K562 (cell line): ENCODE data around the gene RNU6-7. TPM values are rescaled to one million over a fixed set of nuclear protein-coding genes. Genes with fewer than 3 reads are reported as not detected.

Experiments used
- ATAC-seq: fragments of 200-7000 bp; cut with Tn5 transposase; 3 replicates; pipeline ENCODE4 v1.9.1; 2020; ENCODE audit warnings: moderate library complexity
- BruUV-seq: library from RNA; stranded (reverse); fragments of 400-500 nt; replicated peaks from 2 replicates; lab custom pipeline; 2021; lab: Mats Ljungman, UMichigan
- CTCF ChIA-PET: fragments of 300-600 bp; formaldehyde crosslinking; extraction: SDS; loops from one replicate; lab custom pipeline; 2021; ENCODE audit warnings: low intra/inter-chr PET ratio; lab: Yijun Ruan, JAX
- POLR2A ChIA-PET: fragments of 300-600, 350-650 bp; sonication (Branson Sonifier 250); formaldehyde crosslinking; extraction: SDS; loops from one replicate; lab custom pipeline; 2021; ENCODE audit warnings: antibody characterized with exemption, inconsistent platforms; lab: Yijun Ruan, JAX
- DNase-seq, 4 experiments: peaks; one replicate each; pipeline versions ENCODE4 v3.0.0 to v3.0.0-alpha.2; 2011 to 2018; ENCODE audit warnings: low spot score in 3 of 4, mixed read lengths in 3 of 4; ENCODE audit errors: extremely low read depth in 1 of 4
- FAIRE-seq: peaks from 2 replicates; lab custom pipeline; 2011; peaks lifted over from hg19 to GRCh38; lab: Jason Lieb, UNC
- H2AFZ ChIP-seq: 2 replicates; pipeline ENCODE4 v1.6.0; 2011; ENCODE audit warnings: low read depth, low read length, control low read depth, inconsistent platforms
- H3K27ac ChIP-seq: fragments of 200-600 bp; 3 replicates; pipeline ENCODE4 v1.8.0; 2011; ENCODE audit warnings: low read depth, mild to moderate bottlenecking, control low read depth, inconsistent platforms, low read length, moderate library complexity, mixed read lengths; ENCODE audit errors: extremely low read depth
- H3K27me3 ChIP-seq, 2 experiments: fragments of 300-600 bp in 1 of 2; 2 replicates in 1 of 2; 3 replicates in 1 of 2; pipeline versions ENCODE4 v1.6.0 to v1.8.0; 2011; ENCODE audit warnings: inconsistent platforms in 2 of 2, low read length in 2 of 2, mild to moderate bottlenecking in 1 of 2, mixed read lengths in 1 of 2, moderate library complexity in 1 of 2; ENCODE audit not compliant: control insufficient read depth in 2 of 2, insufficient read depth in 2 of 2
- H3K36me3 ChIP-seq: fragments of 300-600 bp; 3 replicates; pipeline ENCODE4 v1.8.0; 2011; ENCODE audit warnings: mild to moderate bottlenecking, low read length, inconsistent platforms; ENCODE audit not compliant: control insufficient read depth, insufficient read depth
- H3K4me1 ChIP-seq, 2 experiments: fragments of 200-600 bp in 1 of 2; replicated peaks in 1 of 2; 2 replicates in 1 of 2; 3 replicates in 1 of 2; pipeline versions ENCODE4 v1.5.1 to v1.8.0; 2011; ENCODE audit warnings: inconsistent platforms in 2 of 2, low read length in 2 of 2, mild to moderate bottlenecking in 1 of 2, mixed read lengths in 1 of 2, moderate library complexity in 1 of 2; ENCODE audit not compliant: control insufficient read depth in 2 of 2, insufficient read depth in 2 of 2
- H3K4me2 ChIP-seq: 2 replicates; pipeline ENCODE4 v1.6.1; 2011; ENCODE audit warnings: low read length, control low read depth, inconsistent platforms, mixed read lengths; ENCODE audit not compliant: insufficient read depth
- H3K4me3 ChIP-seq: fragments of 200-600 bp; sonication (generic), shearing (Covaris generic); 2 replicates; pipeline ENCODE4 v1.5.1; 2016; ENCODE audit warnings: control low read depth, inconsistent platforms
- H3K79me2 ChIP-seq: fragments of 200-600 bp; 3 replicates; pipeline ENCODE4 v1.8.0; 2011; ENCODE audit warnings: low read length, inconsistent platforms; ENCODE audit not compliant: control insufficient read depth, insufficient read depth
- H3K9ac ChIP-seq, 2 experiments: 2 replicates each; pipeline versions ENCODE4 v1.6.0 to v1.6.1; 2011; ENCODE audit warnings: low read depth in 2 of 2, low read length in 2 of 2, control low read depth in 1 of 2, inconsistent platforms in 1 of 2, mild to moderate bottlenecking in 1 of 2, mixed read lengths in 1 of 2; ENCODE audit not compliant: insufficient read depth in 1 of 2
- H3K9me1 ChIP-seq: one replicate; pipeline ENCODE4 v1.6.0; 2011; ENCODE audit warnings: inconsistent platforms, mild to moderate bottlenecking, low read length, moderate library complexity; ENCODE audit not compliant: control insufficient read depth, insufficient read depth
- H3K9me3 ChIP-seq: replicated peaks from 2 replicates; pipeline ENCODE4 v1.5.1; 2011; ENCODE audit warnings: low read depth, low read length, inconsistent platforms; ENCODE audit not compliant: control insufficient read depth, insufficient read depth
- H4K20me1 ChIP-seq: replicated peaks from 2 replicates; pipeline ENCODE4 v1.6.1; 2011; ENCODE audit warnings: low read length, inconsistent platforms, mixed read lengths; ENCODE audit not compliant: control insufficient read depth, insufficient read depth
- ARID2 ChIP-seq: fragments of 450-650 bp; IDR thresholded peaks from 2 replicates; pipeline ENCODE4 v1.6.1; 2017; ENCODE audit warnings: antibody characterized with exemption, mild to moderate bottlenecking
- FIP1L1 ChIP-seq: fragments of 200-400 bp; formaldehyde crosslinking; IDR thresholded peaks from 2 replicates; pipeline ENCODE4 v1.6.1; 2018; ENCODE audit warnings: mild to moderate bottlenecking, low read depth, low read length; ENCODE audit not compliant: poor library complexity, severe bottlenecking
- HMBOX1 ChIP-seq: sonication (generic); IDR thresholded peaks from 2 replicates; pipeline ENCODE4 v1.6.1; 2016
- HSF4 ChIP-seq: fragments of 250-450 bp; sonication (Bioruptor Pico); IDR thresholded peaks from 2 replicates; pipeline ENCODE4 v2.1.2; 2022; ENCODE audit warnings: mild to moderate bottlenecking, moderate library complexity, borderline replicate concordance
- PML ChIP-seq: IDR thresholded peaks from 2 replicates; pipeline ENCODE4 v1.6.1; 2012; ENCODE audit warnings: low read length, inconsistent platforms
- STAG1 ChIP-seq: sonication (generic); formaldehyde crosslinking; IDR thresholded peaks from 2 replicates; pipeline ENCODE4 v1.5.0; 2020; ENCODE audit warnings: missing genetic modification reagents, borderline replicate concordance
- TBP ChIP-seq: optimal IDR thresholded peaks from 2 replicates; pipeline ENCODE3; 2011; ENCODE audit warnings: low read depth, low read length, improper control_type of control experiment
- YBX1 ChIP-seq: fragments of 450-650 bp; IDR thresholded peaks from 2 replicates; pipeline ENCODE4 v1.7.1; 2016; ENCODE audit warnings: mild to moderate bottlenecking
- ZC3H8 ChIP-seq: fragments of 450-650 bp; IDR thresholded peaks from 2 replicates; pipeline ENCODE4 v1.6.1; 2017
- ZFP1 ChIP-seq: fragments of 450-650 bp; formaldehyde crosslinking; IDR thresholded peaks from 2 replicates; pipeline ENCODE4 v1.4.0; 2020; ENCODE audit warnings: mild to moderate bottlenecking, mixed read lengths
- ZNF217 ChIP-seq: sonication (generic); formaldehyde crosslinking; IDR thresholded peaks from 2 replicates; pipeline ENCODE4 v1.8.0; 2022; ENCODE audit warnings: mild to moderate bottlenecking, missing genetic modification reagents
- ZNF311 ChIP-seq: fragments of 250-450 bp; sonication (Bioruptor Pico); IDR thresholded peaks from 2 replicates; pipeline ENCODE4 v1.4.0; 2020; ENCODE audit warnings: mild to moderate bottlenecking, moderate library complexity
- ZNF408 ChIP-seq: fragments of 250-450 bp; sonication (Bioruptor Pico); IDR thresholded peaks from 2 replicates; pipeline ENCODE4 v1.4.0; 2020; ENCODE audit warnings: low read depth, mild to moderate bottlenecking, moderate library complexity
- WGBS: fragments of 100-300 bp; shearing (Covaris generic); methylation state at CpG from one replicate; pipeline ENCODE4 v1.1.6; 2016; ENCODE audit warnings: low coverage, mixed read lengths; ENCODE audit not compliant: insufficient coverage; ENCODE audit errors: missing lambda C conversion rate; 5-methylcytosine and 5-hydroxymethylcytosine counted together
- in situ Hi-C: fragments of 300-500 bp; cut with MboI; formaldehyde crosslinking; loops from 4 replicates; pipeline ENCODE4 v1.15.0; 2018; ENCODE audit warnings: inconsistent platforms, mixed read lengths
- intact Hi-C: fragments of 100-400 bp; cut with micrococcal nuclease; formaldehyde crosslinking; loops from 2 replicates; pipeline ENCODE4 v1.14.2; 2022
- polyA plus RNA-seq, 8 experiments: library from polyadenylated mRNA; depleted of rRNA in 4 of 8; stranded (reverse) in 5 of 8; unstranded in 3 of 8; fragments of >200 nt; fragmentation: Nextera tagmentation in 2 of 8; fragmentation: Illumina TruSeq in 1 of 8; extraction: Ambion mirVana in 2 of 8; extraction: Trizol in 1 of 8; gene quantifications; 2 replicates each; pipeline versions ENCODE4 v1.2.1 to v1.2.3, GENCODE V29; 2011 to 2014; ENCODE audit warnings: inconsistent platforms in 1 of 8, missing spikeins in 1 of 8
- total RNA-seq, 7 experiments: library from RNA; depleted of rRNA in 6 of 7; stranded (reverse); fragments of >200 nt in 6 of 7; fragmentation: Illumina TruSeq in 2 of 7; extraction: Trizol in 2 of 7; gene quantifications; 2 replicates each; pipeline versions ENCODE4 v1.2.1 to v1.2.3, GENCODE V29; 2011 to 2021; ENCODE audit warnings: low replicate concordance in 1 of 7
- TF ChIP-seq, protein P1 (sequence below): fragments of 450-650 bp; IDR thresholded peaks from 2 replicates; pipeline ENCODE4 v1.6.1; 2016; ENCODE audit warnings: low read depth, mild to moderate bottlenecking, moderate library complexity
- TF ChIP-seq, protein P2 (sequence below): IDR thresholded peaks from 2 replicates; pipeline ENCODE4 v1.6.1; 2011; ENCODE audit warnings: borderline replicate concordance, low read depth, mild to moderate bottlenecking, moderate library complexity, low read length; ENCODE audit not compliant: insufficient read depth, poor library complexity, severe bottlenecking

RNU6-7 gene
- total and polyA plus RNA-seq, 9 of the 15 experiments (the other 6 are each of a cell fraction or from before 2014, with no cell fraction given) = not detected

DNA sequence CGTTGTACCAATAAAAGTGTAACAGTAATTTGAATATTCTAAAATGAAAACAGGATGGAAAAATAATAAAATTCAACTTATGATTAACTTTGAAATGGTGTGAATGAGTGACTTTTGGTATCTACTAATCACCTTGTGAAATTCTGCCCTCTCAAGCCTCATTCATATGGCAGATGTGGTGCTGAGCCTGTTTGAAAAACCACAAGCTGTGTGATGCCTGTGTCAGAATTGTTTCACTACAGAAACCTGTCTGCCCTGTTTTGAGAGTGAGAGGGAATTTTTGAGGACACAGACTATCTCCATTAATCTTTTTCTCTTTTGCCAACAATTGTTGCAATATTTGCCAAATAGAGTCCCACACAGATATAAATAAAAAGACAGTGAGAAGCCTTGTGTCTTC is 3.9 kb upstream of the RNU6-7 start:
- Histone ChIP-seq H3K79me2 (no peaks in the 10 kb centered on the region), H3K9me3 (no peaks in the 10 kb centered on the region), H4K20me1 (no peaks in the 10 kb centered on the region), H3K9me1 (no peaks in the 10 kb centered on the region), H3K36me3 (no peaks in the 10 kb centered on the region), H3K4me2 (no peak overlapping the region), H3K4me3 (no peak overlapping the region), H3K27ac (no peak overlapping the region), H3K4me1 (peaks cover 3 to 8% of the 10 kb centered on the region in 2 experiments; a peak in 2 of 5 replicates), H3K9ac (no peak overlapping the region), H2AFZ (no peak overlapping the region), H3K27me3 (no peaks in the 10 kb centered on the region; a peak in 1 of 5 replicates)
- 0% methylated on average over 1 of the region's 1 CpG for WGBS
- CTCF ChIA-PET = no interaction called here
- ATAC-seq (no peak), FAIRE-seq (no peak), DNase-seq (no peak)
- in situ Hi-C loops (no loop called here), intact Hi-C loops (no loop called here)
- BruUV-seq = no TSS peak
- POLR2A ChIA-PET = no interaction called here
- TF ChIP-seq FIP1L1 (no peak), HMBOX1 (no peak), ARID2 (no peak), STAG1 (CRISPR knock-in tag) (no peak), TBP (no peak), ZNF311 (CRISPR knock-in tag) (no peak), YBX1 (no peak), PML (no peak), ZNF408 (CRISPR knock-in tag) (no peak), ZC3H8 (no peak), HSF4 (no peak), ZNF217 (CRISPR knock-in tag) (no peak), ZFP1 (CRISPR knock-in tag) (no peak)
- TF ChIP-seq, protein P1, sequence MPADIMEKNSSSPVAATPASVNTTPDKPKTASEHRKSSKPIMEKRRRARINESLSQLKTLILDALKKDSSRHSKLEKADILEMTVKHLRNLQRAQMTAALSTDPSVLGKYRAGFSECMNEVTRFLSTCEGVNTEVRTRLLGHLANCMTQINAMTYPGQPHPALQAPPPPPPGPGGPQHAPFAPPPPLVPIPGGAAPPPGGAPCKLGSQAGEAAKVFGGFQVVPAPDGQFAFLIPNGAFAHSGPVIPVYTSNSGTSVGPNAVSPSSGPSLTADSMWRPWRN = no peak
- TF ChIP-seq, protein P2, sequence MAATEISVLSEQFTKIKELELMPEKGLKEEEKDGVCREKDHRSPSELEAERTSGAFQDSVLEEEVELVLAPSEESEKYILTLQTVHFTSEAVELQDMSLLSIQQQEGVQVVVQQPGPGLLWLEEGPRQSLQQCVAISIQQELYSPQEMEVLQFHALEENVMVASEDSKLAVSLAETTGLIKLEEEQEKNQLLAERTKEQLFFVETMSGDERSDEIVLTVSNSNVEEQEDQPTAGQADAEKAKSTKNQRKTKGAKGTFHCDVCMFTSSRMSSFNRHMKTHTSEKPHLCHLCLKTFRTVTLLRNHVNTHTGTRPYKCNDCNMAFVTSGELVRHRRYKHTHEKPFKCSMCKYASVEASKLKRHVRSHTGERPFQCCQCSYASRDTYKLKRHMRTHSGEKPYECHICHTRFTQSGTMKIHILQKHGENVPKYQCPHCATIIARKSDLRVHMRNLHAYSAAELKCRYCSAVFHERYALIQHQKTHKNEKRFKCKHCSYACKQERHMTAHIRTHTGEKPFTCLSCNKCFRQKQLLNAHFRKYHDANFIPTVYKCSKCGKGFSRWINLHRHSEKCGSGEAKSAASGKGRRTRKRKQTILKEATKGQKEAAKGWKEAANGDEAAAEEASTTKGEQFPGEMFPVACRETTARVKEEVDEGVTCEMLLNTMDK = no peak
